IPS-20b (cell line): ENCODE data around the gene FKRP.
"Not testable (repeated sequence)": the region's sequence is repeated elsewhere in the genome, so short reads cannot be mapped to it uniquely, and the experiment has no call there.

Experiments
- H3K27ac ChIP-seq: one replicate; pipeline ENCODE4 v1.5.1; 2013; ENCODE audit warnings: low read length
- H3K27me3 ChIP-seq: 2 replicates; pipeline ENCODE4 v1.6.1; 2013; ENCODE audit warnings: mild to moderate bottlenecking, low read length, inconsistent platforms; ENCODE audit not compliant: insufficient read depth
- H3K36me3 ChIP-seq: 2 replicates; pipeline ENCODE4 v1.6.1; 2013; ENCODE audit warnings: low read depth, mild to moderate bottlenecking, inconsistent platforms, low read length, moderate library complexity; ENCODE audit not compliant: insufficient read depth
- H3K4me1 ChIP-seq: 2 replicates; pipeline ENCODE4 v1.6.1; 2013; ENCODE audit warnings: mild to moderate bottlenecking, control low read depth, inconsistent platforms, low read length, moderate library complexity; ENCODE audit not compliant: insufficient read depth
- H3K4me3 ChIP-seq: 2 replicates; pipeline ENCODE4 v1.5.1; 2013; ENCODE audit warnings: mild to moderate bottlenecking, low read length, inconsistent platforms
- H3K9ac ChIP-seq: 2 replicates; pipeline ENCODE4 v1.6.1; 2013; ENCODE audit warnings: low read depth, mild to moderate bottlenecking, inconsistent platforms, low read length, moderate library complexity
- H3K9me3 ChIP-seq: 2 replicates; pipeline ENCODE4 v1.6.1; 2013; ENCODE audit warnings: mild to moderate bottlenecking, low read depth, low read length, inconsistent platforms; ENCODE audit not compliant: insufficient read depth

Gene FKRP

DNA sequence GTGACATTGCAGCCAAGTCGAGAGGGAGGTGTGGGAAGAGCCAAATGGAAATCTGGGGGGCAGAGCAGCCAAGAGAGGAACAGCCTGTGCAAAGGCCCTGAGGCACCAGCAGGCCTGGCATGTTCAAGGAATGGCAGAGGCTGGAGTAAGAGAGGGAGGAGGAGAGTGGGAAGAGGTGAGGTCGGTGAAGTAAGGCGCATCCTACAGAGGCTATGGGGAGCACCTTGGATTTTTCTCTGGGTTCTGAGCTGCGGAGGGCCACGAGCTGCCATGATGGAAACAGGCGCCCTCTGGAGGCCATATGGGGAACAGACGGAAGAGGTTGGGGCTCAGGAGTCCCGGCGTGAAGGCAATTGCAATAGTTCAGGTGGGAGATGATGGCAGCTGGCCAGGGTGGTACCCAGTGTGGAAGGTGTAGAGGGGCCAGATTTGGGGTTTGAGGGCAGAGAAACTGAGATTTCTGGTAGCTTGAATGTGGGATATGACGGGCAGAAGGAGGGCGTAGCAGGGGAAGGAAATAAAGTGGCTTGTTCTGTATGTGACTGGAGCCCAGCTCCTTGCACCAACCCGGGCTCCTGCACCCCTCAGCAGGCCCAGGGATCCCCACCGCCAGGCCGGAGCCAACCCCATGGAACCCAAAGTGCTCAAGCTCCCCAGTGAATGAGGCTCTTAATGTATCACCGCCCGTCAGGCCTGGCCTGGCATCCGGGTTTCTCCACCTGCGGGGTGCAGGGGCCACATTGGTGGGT is 20.9 kb downstream of the FKRP start:
- H3K4me3 ChIP-seq, result no peak overlapping the region
- H3K36me3 ChIP-seq, result no peaks in the 10 kb centered on the region
- no peak overlapping the region for H3K9ac ChIP-seq
- no peaks in the 10 kb centered on the region for H3K27me3 ChIP-seq
- no peaks in the 10 kb centered on the region for H3K4me1 ChIP-seq
- no peaks in the 10 kb centered on the region for H3K9me3 ChIP-seq
- H3K27ac ChIP-seq, result no peak overlapping the region

DNA sequence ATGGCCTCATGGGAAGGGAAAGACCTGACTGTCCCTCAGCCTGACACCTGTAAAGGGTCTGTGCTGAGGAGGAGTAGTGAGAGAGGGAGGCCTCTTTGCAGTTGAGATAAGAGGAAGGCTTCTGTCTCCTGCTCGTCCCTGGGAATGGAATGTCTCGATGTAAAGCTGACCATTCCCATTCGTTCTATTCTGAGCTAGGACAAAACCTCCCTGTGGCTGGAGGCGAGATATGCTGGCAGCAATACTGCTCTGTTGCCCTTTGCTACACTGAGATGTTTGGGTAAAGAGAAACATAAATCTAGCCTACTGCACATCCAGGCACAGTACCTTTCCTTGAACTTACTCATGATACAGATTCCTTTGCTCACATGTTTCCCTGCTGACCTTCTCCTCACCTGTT is 22.9 kb downstream of the FKRP start:
- not testable (repeated sequence) for H3K4me3 ChIP-seq, H3K4me1 ChIP-seq, H3K27me3 ChIP-seq, H3K9ac ChIP-seq, H3K36me3 ChIP-seq, H3K27ac ChIP-seq, H3K9me3 ChIP-seq

DNA sequence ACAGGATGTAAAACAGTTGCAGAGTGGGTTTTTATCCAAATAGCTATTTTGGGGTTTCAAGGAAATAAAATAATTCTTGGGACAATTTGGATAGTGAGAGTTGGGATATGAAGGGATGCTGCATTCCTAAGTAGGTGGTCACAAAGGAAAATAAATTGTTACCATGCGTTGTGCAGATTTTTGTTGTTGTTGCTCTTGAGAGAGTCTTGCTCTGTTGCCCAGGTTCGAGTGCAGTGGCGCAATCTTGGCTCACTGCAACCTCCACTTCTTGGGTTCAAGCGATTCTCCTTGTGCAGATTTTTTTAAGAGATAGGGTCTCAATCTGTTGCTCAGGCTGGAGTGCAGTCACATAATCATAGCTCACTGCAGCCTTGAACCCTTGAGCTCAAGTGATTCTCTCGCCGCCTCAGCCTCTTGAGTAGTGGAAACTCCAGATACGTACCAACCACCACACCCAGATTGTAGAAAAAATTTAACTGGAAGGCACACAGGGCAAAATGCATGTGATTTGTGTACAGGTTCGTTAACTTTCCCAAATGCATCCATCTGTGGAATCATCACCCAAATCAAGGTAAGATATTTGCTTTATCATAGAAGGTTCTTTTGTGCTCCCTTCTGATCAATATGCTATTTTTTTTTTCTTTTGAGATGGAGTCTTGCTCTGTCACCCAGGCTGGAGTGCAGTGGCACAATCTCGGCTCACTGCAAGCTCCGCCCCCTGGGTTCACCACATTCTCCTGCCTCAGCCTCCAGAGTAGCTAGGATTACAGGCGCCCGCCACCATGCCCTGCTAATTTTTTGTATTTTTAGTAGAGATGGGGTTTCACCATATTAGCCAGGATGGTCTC is 26.5 kb downstream of the FKRP start:
- Histone ChIP-seq H3K36me3 (peaks cover 29% of the 10 kb centered on the region), H3K9ac (no peak overlapping the region), H3K27ac (no peak overlapping the region), H3K4me1 (no peaks in the 10 kb centered on the region), H3K27me3 (no peaks in the 10 kb centered on the region), H3K4me3 (no peak overlapping the region), H3K9me3 (no peaks in the 10 kb centered on the region)

DNA sequence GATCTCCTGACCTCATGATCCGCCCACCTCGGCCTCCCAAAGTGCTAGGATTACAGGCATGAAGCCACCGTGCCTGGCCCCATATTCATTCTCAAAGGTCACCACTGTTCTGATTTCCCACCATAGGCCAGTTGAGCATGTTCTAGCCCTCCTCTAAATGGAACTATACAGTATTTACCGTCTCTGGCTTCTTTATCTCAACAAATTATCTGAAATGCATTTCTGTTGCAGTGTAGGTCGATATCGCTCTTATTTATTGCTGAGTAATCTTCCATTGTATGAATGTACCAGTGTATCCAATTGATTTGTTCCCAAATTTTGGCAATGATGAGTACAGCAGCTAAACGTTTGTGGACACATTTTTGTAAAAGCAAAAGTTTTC is 27.2 kb downstream of the FKRP start:
- Histone ChIP-seq H3K27me3 (no peaks in the 10 kb centered on the region), H3K36me3 (peaks cover 34% of the 10 kb centered on the region), H3K4me1 (no peaks in the 10 kb centered on the region), H3K4me3 (no peak overlapping the region), H3K9me3 (no peaks in the 10 kb centered on the region), H3K27ac (no peak overlapping the region), H3K9ac (no peak overlapping the region)

DNA sequence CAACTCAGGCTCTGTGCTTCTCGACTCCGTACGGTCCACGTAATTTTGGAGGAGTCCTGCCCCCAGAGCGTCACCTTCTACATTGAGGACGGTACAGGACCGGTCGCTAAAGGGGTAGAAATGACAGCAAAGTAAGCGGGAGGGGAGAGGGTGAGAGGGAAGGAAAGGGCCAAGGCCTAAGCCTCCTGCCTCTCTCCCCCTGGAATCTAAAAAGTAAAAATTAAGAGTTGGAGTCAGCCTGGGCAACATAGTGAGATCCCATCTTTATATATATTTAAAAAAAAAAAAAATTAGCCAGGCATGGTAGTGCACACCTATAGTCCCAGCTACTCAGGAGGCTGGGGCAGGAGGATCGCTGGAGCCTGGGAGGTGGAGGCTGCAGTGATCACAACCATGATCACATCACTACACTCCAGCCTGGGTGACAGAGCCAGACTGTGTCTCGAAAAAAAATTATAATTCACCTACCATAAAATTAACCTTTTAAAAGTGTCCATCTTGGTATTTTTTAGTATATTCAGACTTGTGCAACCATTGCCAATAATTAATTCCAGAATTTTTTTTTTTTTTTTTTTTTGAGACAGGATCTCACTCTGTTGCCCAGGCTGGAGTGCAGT is 29.9 kb downstream of the FKRP start:
- H3K36me3 ChIP-seq, result peaks cover 61% of the 10 kb centered on the region
- H3K9ac ChIP-seq, result no peak overlapping the region
- H3K9me3 ChIP-seq, result no peaks in the 10 kb centered on the region
- H3K4me3 ChIP-seq, result no peak overlapping the region
- H3K27ac ChIP-seq, result no peak overlapping the region
- no peaks in the 10 kb centered on the region for H3K4me1 ChIP-seq
- no peaks in the 10 kb centered on the region for H3K27me3 ChIP-seq

DNA sequence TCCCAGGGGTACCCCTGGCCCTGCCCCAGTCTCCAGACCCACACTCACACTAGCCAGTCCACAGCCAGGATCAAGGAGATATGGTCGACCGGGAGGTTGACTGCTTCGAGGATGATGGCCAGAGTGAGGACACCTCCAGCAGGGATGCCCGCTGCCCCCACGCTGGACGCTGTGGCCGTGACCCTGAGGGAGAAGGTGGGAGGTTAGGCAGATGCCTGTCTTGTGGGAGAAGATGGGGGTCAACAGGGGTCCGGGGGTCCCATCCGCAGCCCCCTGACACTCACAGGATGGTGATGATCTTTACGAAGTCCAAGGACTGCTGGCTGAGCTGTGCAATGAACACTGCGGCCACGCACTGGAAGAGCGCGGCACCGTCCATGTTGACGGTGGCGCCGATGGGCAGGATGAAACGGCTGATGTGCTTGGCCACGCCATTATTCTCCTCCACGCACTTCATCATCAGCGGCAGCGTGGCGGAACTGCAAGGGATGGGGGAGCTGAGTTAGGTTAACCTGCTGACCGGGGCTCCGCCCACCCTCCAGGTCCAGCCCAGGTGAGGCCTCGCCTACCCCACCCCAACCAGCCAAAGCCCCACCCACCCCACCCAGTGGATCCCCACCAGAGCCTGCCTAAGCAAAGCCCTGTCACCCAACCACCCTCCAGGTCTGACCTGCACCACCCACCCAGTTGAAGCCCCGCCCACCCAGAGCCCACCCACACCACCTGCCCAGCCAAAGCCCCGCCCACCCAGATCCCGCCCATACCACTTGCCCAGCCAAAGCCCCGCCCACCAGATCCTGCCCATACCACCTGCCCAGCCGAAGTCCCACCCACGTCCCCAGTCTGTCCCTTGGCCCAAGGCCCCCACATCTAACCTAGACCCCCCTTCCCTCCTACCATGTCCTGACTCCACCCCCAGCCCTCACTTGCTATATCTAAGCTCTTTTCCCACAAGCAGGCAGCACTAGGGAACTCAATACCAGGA is 31.4 kb downstream of the FKRP start:
- Histone ChIP-seq H3K9me3 (no peaks in the 10 kb centered on the region), H3K4me1 (no peaks in the 10 kb centered on the region), H3K36me3 (peaks cover 76% of the 10 kb centered on the region), H3K9ac (no peak overlapping the region), H3K4me3 (no peak overlapping the region), H3K27ac (no peak overlapping the region), H3K27me3 (no peaks in the 10 kb centered on the region)

DNA sequence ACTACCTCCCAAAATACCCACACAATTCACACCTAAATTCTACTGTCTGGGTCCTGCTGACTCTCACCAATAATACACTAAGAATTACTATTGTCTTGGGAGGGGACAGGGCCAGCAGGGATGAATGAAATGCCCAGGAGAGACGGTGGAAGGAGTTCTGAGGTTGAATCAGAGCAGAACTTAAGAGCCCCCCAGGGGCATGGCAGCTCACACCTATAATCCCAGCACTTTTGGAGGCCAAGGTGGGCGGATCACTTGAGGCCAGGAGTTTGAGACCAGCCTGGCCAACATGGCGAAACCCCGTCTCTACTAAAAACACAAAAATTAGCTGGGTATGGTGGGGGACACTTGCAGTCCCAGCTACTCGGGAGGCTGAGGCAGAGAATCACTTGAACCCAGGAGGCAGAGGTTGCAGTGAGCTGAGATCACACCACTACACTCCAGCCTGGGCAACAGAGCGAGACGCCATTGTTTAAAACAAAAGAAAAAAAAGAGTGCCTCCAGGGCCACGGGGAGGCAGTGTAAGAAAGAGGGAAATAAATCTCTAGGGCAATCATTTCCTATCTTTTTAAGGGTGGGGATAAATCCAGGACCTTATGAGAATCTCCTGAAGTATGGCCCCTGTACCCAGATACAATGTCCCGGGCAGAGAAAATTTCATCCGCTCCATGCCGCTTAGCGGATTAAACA is 32.2 kb downstream of the FKRP start:
- not testable (repeated sequence) for H3K4me3 ChIP-seq, H3K9me3 ChIP-seq, H3K27ac ChIP-seq, H3K27me3 ChIP-seq, H3K9ac ChIP-seq, H3K4me1 ChIP-seq
- H3K36me3 ChIP-seq, result peaks cover 85% of the 10 kb centered on the region

DNA sequence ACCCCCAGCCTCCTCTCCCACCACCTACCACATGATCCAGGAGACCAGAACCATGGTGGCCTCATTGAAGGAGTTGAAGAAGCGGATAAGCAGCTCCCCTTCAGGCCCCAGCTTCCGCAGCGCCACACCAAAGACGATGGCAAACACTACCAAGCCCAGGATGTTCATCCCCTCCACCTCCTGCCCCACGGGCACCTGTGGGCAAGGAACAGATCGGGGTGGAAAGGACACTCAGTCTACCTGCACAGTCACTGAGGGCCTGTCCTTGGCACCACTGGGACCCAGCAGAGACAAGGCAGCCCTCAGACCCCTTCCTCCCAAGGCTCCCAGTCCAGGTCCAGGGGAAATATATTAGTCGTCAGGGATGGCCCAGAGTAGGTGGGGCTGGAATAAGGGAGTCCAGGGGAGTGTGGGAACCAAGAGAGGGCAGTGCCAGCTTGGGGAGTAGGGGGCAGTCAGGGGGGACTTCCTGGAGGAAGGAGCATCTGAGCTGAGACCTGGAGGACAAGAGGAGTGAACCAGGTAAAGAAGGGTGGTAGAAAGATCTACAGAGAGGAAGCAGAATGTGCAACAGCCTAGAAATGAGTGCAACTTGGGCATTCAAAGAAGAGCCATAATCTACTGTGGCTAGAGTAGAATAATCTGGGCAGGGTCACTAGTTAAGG is 36.6 kb downstream of the FKRP start:
- Histone ChIP-seq H3K9me3 (no peaks in the 10 kb centered on the region), H3K27me3 (no peaks in the 10 kb centered on the region), H3K4me1 (peaks cover 13% of the 10 kb centered on the region; the same call in 1 of the 2 replicates), H3K4me3 (no peak overlapping the region), H3K36me3 (peaks cover 82% of the 10 kb centered on the region), H3K9ac (no peak overlapping the region), H3K27ac (no peak overlapping the region)

DNA sequence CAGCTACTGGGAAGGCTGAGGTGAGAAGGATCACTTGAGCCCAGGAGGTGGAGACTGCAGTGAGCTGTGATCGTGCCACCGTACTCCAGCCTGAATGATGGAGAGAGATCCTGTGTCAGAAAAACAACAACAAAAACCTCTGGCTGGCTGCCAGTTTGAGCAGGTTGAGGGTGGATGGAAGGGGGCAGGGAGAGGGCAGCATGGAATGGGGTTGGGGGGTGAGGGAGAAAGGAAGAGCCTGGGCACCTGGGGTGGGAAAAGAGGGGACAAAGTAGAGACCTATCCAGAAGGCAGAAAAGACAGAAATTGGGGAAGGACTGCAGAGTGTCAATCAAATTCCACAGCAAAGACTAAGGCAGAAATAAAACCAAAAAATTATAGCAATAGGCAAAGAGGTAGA is 37.8 kb downstream of the FKRP start:
- H3K27me3 ChIP-seq, result no peaks in the 10 kb centered on the region
- peaks cover 71% of the 10 kb centered on the region for H3K36me3 ChIP-seq
- H3K9ac ChIP-seq, result peak overlapping the region; percentile 99; the same call in 1 of the 2 replicates
- no peaks in the 10 kb centered on the region for H3K9me3 ChIP-seq
- H3K4me3 ChIP-seq, result peak overlapping the region; percentile 99; the same call in 1 of the 2 replicates
- peaks cover 13% of the 10 kb centered on the region; the same call in 1 of the 2 replicates for H3K4me1 ChIP-seq
- no peak overlapping the region for H3K27ac ChIP-seq

DNA sequence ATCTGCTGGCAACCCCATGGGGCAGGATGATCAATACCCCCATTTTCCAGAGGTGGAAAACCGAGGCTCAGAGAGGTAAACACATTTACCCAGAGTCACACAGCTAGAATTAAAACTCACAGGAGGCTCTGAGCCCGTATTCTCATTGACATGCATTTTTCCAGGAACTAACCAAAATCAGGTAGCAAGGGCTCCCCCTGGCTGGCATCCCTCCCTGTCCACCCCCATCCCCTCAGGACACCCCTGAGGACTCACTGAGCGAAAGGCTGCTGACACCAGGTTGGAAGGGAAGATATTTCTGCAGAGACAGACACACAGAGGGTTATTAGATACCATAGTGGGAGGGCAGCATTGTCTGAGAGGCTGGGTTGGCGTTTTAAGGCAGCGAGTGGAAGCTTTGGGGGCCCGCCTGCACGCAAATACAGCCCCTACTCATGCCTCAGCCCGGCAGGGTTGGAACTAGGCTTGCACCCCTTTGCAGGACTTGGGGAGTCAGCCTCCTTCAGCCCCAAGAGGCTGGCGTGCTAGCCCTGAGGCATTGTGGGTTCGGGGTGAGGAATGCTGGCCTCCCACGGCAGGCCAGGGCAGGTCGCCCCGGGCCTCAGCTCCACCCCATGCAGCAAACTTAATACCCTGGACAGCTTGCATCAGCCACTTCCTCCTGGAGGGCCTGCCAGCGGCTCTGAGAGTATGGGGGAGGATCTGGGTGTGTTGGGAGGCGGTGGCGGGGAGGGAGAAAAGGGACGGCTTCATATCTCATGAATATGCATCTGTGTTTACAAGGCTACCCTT is 38.6 kb downstream of the FKRP start:
- H3K36me3 ChIP-seq, result peaks cover 63% of the 10 kb centered on the region
- H3K4me1 ChIP-seq, result peaks cover 13% of the 10 kb centered on the region; the same call in 1 of the 2 replicates
- H3K4me3 ChIP-seq, result peak overlapping the region; percentile 99
- no peaks in the 10 kb centered on the region for H3K9me3 ChIP-seq
- peak overlapping the region; percentile 99 for H3K9ac ChIP-seq
- H3K27ac ChIP-seq, result peak overlapping the region; percentile 44
- peaks cover 6% of the 10 kb centered on the region for H3K27me3 ChIP-seq
